ENCODE measurements around the gene UGT1A7.

Gene UGT1A7

DNA sequence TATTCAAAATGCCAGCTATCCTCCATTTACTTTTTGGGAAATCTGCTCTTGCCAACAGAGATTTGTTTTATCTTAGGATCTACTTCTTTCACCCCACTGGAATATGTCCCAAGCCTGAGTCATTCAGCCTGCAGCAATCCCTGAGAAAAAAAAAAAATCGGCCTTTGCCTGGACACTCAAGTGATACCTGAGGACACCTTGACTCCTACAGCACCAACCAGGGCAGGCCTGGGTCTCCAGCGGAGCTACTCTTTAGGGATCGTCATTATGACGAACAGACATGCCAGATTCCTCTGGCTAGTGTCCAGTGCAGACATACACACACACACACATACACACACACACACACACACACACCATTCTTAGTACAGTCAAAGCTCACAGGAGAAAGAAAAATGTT, 8.7 kb downstream of the UGT1A7 start:
- no peak overlapping the region for H3K4me3 ChIP-seq (replicated peaks; ENCODE audit: low read depth, low read length)
- no peak for DNase-seq (ENCODE audit: extremely low read depth, low read depth)
- TF ChIP-seq, protein P1, sequence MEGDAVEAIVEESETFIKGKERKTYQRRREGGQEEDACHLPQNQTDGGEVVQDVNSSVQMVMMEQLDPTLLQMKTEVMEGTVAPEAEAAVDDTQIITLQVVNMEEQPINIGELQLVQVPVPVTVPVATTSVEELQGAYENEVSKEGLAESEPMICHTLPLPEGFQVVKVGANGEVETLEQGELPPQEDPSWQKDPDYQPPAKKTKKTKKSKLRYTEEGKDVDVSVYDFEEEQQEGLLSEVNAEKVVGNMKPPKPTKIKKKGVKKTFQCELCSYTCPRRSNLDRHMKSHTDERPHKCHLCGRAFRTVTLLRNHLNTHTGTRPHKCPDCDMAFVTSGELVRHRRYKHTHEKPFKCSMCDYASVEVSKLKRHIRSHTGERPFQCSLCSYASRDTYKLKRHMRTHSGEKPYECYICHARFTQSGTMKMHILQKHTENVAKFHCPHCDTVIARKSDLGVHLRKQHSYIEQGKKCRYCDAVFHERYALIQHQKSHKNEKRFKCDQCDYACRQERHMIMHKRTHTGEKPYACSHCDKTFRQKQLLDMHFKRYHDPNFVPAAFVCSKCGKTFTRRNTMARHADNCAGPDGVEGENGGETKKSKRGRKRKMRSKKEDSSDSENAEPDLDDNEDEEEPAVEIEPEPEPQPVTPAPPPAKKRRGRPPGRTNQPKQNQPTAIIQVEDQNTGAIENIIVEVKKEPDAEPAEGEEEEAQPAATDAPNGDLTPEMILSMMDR (IDR thresholded peaks at IDR 0.05; ENCODE audit: low read depth, low read length, missing control alignments), result no peak

DNA sequence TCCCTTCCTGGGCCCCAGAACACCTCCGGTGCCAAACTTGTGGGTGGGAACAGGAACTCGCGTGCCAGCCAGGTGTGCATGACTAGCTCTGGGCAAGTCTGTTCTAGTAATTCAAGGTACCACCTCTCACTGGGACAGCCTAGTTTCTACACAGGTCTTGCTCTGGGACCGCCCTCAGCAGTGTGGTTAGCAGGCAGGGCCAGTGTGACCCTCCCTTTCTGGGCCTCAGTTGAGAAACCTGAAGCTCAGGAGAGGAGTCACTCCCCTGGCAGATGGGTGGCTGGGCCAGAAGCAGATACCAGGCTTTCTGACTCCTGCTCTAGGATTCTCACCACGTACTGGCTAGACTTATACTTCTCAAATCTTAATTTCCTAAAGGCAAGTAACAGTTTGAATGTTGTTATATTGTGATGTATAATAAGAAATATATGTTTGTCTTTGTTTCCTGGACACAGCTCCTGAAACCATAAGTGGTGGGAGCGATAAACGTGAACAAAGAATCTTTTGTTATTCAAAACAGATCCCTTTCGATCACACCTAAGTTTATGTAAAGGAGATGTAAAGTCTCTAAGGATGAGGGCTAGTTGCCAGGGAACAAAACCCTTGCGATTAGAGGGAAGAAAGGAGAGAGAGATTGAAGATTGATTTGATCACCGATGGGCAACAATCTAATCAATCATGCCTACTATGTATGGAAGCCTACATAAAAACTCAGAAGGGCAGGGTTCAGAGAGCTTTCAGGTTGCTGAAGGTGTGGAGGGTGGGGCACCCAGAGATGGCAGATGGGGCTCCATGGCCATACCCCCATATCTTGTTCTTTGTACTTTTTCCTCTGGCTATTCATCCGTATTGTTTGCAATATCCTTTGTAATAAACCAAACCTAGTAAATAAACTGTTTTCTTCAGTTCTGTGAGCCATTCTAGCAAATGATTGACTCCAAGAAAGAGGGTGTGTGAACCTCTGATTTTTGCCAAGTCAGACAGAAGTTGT, 10.0 kb downstream of the UGT1A7 start:
- TF ChIP-seq, protein P1 (IDR thresholded peaks at IDR 0.05; ENCODE audit: low read depth, low read length, missing control alignments), result no peak
- no peak overlapping the region for H3K4me3 ChIP-seq (replicated peaks; ENCODE audit: low read depth, low read length)
- DNase-seq (ENCODE audit: extremely low read depth, low read depth), result no peak

DNA sequence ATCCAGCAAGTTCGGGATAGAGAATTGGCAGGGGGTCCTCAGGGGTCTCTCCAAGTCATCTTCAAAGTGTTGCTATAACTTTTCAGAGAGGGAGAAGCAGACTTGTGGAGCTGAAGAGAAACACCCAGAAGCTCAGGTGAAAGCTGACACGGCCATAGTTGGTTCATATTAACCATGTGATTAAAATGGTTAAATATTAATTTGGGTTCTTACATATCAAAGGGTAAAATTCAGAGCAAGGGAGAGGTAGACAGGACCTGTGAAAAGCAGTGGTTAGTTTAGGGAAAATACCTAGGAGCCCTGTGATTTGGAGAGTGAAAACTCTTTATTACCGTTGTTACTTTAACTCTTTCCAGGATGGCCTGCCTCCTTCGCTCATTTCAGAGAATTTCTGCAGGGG, 10.9 kb downstream of the UGT1A7 start, which contains the start of gene UGT1A6:
TSS of gene UGT1A6 (plus strand) at position 243 of the 400 bp plus-strand sequence. CDS start at position 358, 115 bp downstream.
- H3K4me3 ChIP-seq (replicated peaks; ENCODE audit: low read depth, low read length), result no peak within 1 kb of the TSS
- TF ChIP-seq, protein P1 (IDR thresholded peaks at IDR 0.05; ENCODE audit: low read depth, low read length, missing control alignments), result no peak
- DNase-seq (ENCODE audit: extremely low read depth, low read depth), result no peak

DNA sequence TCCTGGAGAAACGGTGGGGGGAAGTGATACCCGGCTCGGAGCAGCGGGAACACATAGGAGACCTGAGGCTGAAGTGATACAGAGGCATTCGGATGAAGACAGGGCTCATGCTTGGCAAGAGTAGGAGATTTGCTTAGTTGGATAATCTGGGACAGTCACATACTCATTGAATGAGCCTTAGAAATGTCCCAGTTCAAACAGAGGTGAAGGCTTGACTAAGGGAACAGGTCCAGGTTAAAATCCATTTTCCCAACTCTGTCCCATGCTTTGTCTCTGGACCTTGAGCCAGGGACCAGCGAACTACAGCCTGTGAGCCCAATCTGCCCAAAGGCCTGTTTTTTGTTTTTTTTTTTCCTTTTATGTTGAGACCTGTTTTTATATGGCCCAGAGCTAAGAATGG, 12.3 kb downstream of the UGT1A7 start:
- no peak overlapping the region for H3K4me3 ChIP-seq (replicated peaks; ENCODE audit: low read depth, low read length)
- TF ChIP-seq, protein P1 (IDR thresholded peaks at IDR 0.05; ENCODE audit: low read depth, low read length, missing control alignments), result no peak
- DNase-seq (ENCODE audit: extremely low read depth, low read depth), result no peak

DNA sequence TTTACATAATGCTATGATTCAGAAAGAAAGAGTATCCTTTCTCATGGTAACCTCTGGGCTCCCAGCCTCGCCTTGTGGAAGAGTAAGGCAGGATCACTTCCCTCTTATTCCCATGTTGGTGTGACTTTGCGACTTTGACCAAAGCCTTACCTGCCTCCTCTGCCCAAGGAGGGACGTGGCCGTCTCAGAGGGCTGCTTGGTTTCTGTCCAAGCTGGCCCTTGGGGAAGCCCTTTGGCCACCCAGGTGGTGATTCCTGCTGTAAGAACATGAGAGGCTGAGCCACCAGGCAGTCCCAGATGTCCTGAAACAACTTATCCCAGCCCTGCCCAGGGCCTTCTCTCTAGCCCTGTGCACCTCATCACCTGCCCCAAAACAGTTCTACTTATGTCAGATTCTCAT, 17.0 kb downstream of the UGT1A7 start:
- H3K4me3 ChIP-seq (replicated peaks; ENCODE audit: low read depth, low read length), result no peak overlapping the region
- DNase-seq (ENCODE audit: extremely low read depth, low read depth), result no peak
- TF ChIP-seq, protein P1 (IDR thresholded peaks at IDR 0.05; ENCODE audit: low read depth, low read length, missing control alignments), result no peak

DNA sequence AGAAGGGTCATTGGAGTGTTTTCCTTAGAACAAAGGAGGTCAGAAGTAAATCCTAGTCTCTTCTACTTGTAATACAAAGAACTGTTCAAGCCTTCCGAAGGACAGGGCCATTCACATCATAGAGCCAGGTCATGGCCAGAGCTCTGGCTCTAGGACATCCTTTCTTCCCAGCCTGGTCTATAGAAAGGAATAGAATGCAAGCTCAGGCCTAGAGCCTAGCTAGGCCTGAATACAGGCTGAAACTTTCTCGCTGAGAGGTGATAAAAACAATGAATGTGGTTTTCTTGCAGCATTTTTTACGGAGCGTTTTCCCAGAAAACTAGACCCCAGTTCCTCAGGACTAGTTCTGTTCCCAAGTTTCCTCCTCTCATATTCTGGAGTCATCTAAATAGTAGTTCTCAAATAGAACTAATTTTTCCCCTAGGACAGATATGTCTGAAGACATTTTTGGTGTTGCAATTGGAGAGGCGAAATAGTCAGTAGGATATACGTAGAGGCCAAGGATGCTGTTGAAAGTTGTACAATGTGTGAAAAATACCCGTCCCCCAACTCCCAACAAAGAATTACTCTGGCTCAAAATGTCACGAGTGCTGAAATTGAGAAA, 17.8 kb downstream of the UGT1A7 start:
- TF ChIP-seq, protein P1 (IDR thresholded peaks at IDR 0.05; ENCODE audit: low read depth, low read length, missing control alignments), result no peak
- no peak overlapping the region for H3K4me3 ChIP-seq (replicated peaks; ENCODE audit: low read depth, low read length)
- no peak for DNase-seq (ENCODE audit: extremely low read depth, low read depth)
